MM.1S (cell line): ENCODE data around the gene HOXA2.

Experiments
- DNase-seq: peaks from one replicate; pipeline ENCODE4 v3.0.0-alpha.2; 2015
- H2AFZ ChIP-seq: fragments of 300-600 bp; sonication (generic); 2 replicates; pipeline ENCODE4 v1.6.0; 2016; ENCODE audit warnings: antibody characterized with exemption, low read length
- H3F3A ChIP-seq: fragments of 300-600 bp; sonication (generic); 2 replicates; pipeline ENCODE4 v1.6.1; 2016; ENCODE audit warnings: mild to moderate bottlenecking, antibody characterized with exemption, low read length, moderate library complexity, mixed read lengths; ENCODE audit not compliant: insufficient read depth
- H3K27ac ChIP-seq: fragments of 300-600 bp; sonication (generic); 2 replicates; pipeline ENCODE4 v1.5.1; 2016; ENCODE audit warnings: mild to moderate bottlenecking, low read length
- H3K27me3 ChIP-seq: fragments of 300-600 bp; sonication (generic); replicated peaks from 2 replicates; pipeline ENCODE4 v1.6.0; 2016; ENCODE audit warnings: low read length; ENCODE audit not compliant: insufficient read depth
- H3K36me3 ChIP-seq: fragments of 300-600 bp; sonication (generic); replicated peaks from 2 replicates; pipeline ENCODE4 v1.6.1; 2016; ENCODE audit warnings: mild to moderate bottlenecking, low read length, mixed read lengths; ENCODE audit not compliant: insufficient read depth
- H3K4me1 ChIP-seq: fragments of 300-600 bp; sonication (generic); 2 replicates; pipeline ENCODE4 v1.6.1; 2016; ENCODE audit warnings: low read length, mixed read lengths
- H3K4me2 ChIP-seq: fragments of 300-600 bp; sonication (generic); 2 replicates; pipeline ENCODE4 v1.6.0; 2016; ENCODE audit warnings: low read depth, low read length
- H3K4me3 ChIP-seq: fragments of 300-600 bp; sonication (generic); 2 replicates; pipeline ENCODE4 v1.5.1; 2016; ENCODE audit warnings: low read length, mixed read lengths
- H3K79me2 ChIP-seq: fragments of 300-600 bp; sonication (generic); 2 replicates; pipeline ENCODE4 v1.6.1; 2016; ENCODE audit warnings: mixed run types, low read length, mixed read lengths
- H3K9ac ChIP-seq: fragments of 300-600 bp; sonication (generic); 2 replicates; pipeline ENCODE4 v1.6.1; 2016; ENCODE audit warnings: low read length, mixed read lengths
- H3K9me2 ChIP-seq: fragments of 300-600 bp; sonication (generic); replicated peaks from 2 replicates; pipeline ENCODE4 v1.6.1; 2016; ENCODE audit warnings: mild to moderate bottlenecking, low read length, mixed read lengths; ENCODE audit not compliant: insufficient read depth
- H3K9me3 ChIP-seq: fragments of 300-600 bp; sonication (generic); replicated peaks from 2 replicates; pipeline ENCODE4 v1.6.1; 2016; ENCODE audit warnings: mild to moderate bottlenecking, low read length, mixed read lengths; ENCODE audit not compliant: insufficient read depth
- H4K20me1 ChIP-seq: fragments of 300-600 bp; sonication (generic); 2 replicates; pipeline ENCODE4 v1.6.1; 2016; ENCODE audit warnings: mild to moderate bottlenecking, low read length, moderate library complexity, mixed read lengths; ENCODE audit not compliant: insufficient read depth
- CTCF ChIP-seq: fragments of 300-600 bp; sonication (generic); IDR thresholded peaks from 2 replicates; pipeline ENCODE4 v1.5.1; 2016; ENCODE audit warnings: antibody characterized with exemption, low read length, mixed read lengths
- EZH2 ChIP-seq: fragments of 300-600 bp; sonication (generic); optimal IDR thresholded peaks from 2 replicates; pipeline ENCODE3; 2017; ENCODE audit warnings: low read depth, mild to moderate bottlenecking, antibody characterized with exemption, low read length, mixed read lengths
- EZH2phosphoT487 ChIP-seq: fragments of 300-600 bp; sonication (generic); IDR thresholded peaks from 2 replicates; pipeline ENCODE4 v1.6.1; 2018; ENCODE audit warnings: antibody characterized with exemption, low read length

The HOXA2 gene

GRCh38 chr7:27128034-27128433 is 25.6 kb upstream of the HOXA2 start:
- no peaks in the 10 kb centered on the region for H3K79me2 ChIP-seq
- H3K4me1 ChIP-seq = no peaks in the 10 kb centered on the region
- no peaks in the 10 kb centered on the region for H4K20me1 ChIP-seq
- H3K9me2 ChIP-seq = no peaks in the 10 kb centered on the region
- H2AFZ ChIP-seq = no peak overlapping the region
- no peaks in the 10 kb centered on the region for H3K36me3 ChIP-seq
- H3K27me3 ChIP-seq = peaks cover 5% of the 10 kb centered on the region; the same call in 1 of the 2 replicates
- no peak overlapping the region for H3K4me2 ChIP-seq
- TF ChIP-seq CTCF (no peak), EZH2phosphoT487 (no peak), EZH2 (no peak)
- DNase-seq = no peak
- H3F3A ChIP-seq = no peaks in the 10 kb centered on the region
- H3K4me3 ChIP-seq = no peak overlapping the region
- no peak overlapping the region for H3K27ac ChIP-seq
- H3K9ac ChIP-seq = no peak overlapping the region
- no peaks in the 10 kb centered on the region for H3K9me3 ChIP-seq

GRCh38 chr7:27126596-27127327 is 24.3 kb upstream of the HOXA2 start:
- Histone ChIP-seq H3K9me2 (no peaks in the 10 kb centered on the region), H3K36me3 (no peaks in the 10 kb centered on the region), H3K4me1 (no peaks in the 10 kb centered on the region), H3K9ac (no peak overlapping the region), H3K4me3 (no peak overlapping the region), H4K20me1 (no peaks in the 10 kb centered on the region), H3K9me3 (no peaks in the 10 kb centered on the region), H3K27me3 (0 out of 2 replicates have a peak, but pooled peaks cover 8% of the 10 kb centered on the region), H3K27ac (no peak overlapping the region), H2AFZ (no peak overlapping the region), H3F3A (no peaks in the 10 kb centered on the region), H3K79me2 (no peaks in the 10 kb centered on the region), H3K4me2 (no peak overlapping the region)
- TF ChIP-seq CTCF = no peak
- TF ChIP-seq EZH2 = no peak
- TF ChIP-seq EZH2phosphoT487 = no peak
- no peak for DNase-seq

- Histone ChIP-seq H3K9me3 (no peaks in the 10 kb centered on the region), H3K9me2 (no peaks in the 10 kb centered on the region), H3K4me2 (no peak overlapping the region), H3K36me3 (no peaks in the 10 kb centered on the region), H3K4me1 (no peaks in the 10 kb centered on the region), H3K27ac (no peak overlapping the region), H3F3A (no peaks in the 10 kb centered on the region), H2AFZ (no peak overlapping the region), H3K9ac (no peak overlapping the region), H3K79me2 (no peaks in the 10 kb centered on the region), H4K20me1 (no peaks in the 10 kb centered on the region), H3K27me3 (0 out of 2 replicates have a peak, but pooled peaks cover 6% of the 10 kb centered on the region), H3K4me3 (no peak overlapping the region)
- DNase-seq = no peak
- TF ChIP-seq EZH2 = no peak
- no peak for TF ChIP-seq EZH2phosphoT487
- TF ChIP-seq CTCF = no peak
Observed at GRCh38 chr7:27125986-27126394, 23.5 kb upstream of the HOXA2 start.
